AG08396 (cell line): ENCODE measurements around the gene DEPP1.

Experiments
- DNase-seq: peaks from one replicate; pipeline ENCODE4 v3.0.0; 2012; ENCODE audit warnings: low spot score, mixed read lengths

Gene DEPP1

GRCh38 chr10:44979281-44980191 lies 927 bp upstream of the DEPP1 start:
- no peak for DNase-seq

GRCh38 chr10:44978213-44978569 lies 418 bp downstream of the DEPP1 start:
- no peak for DNase-seq

DNA sequence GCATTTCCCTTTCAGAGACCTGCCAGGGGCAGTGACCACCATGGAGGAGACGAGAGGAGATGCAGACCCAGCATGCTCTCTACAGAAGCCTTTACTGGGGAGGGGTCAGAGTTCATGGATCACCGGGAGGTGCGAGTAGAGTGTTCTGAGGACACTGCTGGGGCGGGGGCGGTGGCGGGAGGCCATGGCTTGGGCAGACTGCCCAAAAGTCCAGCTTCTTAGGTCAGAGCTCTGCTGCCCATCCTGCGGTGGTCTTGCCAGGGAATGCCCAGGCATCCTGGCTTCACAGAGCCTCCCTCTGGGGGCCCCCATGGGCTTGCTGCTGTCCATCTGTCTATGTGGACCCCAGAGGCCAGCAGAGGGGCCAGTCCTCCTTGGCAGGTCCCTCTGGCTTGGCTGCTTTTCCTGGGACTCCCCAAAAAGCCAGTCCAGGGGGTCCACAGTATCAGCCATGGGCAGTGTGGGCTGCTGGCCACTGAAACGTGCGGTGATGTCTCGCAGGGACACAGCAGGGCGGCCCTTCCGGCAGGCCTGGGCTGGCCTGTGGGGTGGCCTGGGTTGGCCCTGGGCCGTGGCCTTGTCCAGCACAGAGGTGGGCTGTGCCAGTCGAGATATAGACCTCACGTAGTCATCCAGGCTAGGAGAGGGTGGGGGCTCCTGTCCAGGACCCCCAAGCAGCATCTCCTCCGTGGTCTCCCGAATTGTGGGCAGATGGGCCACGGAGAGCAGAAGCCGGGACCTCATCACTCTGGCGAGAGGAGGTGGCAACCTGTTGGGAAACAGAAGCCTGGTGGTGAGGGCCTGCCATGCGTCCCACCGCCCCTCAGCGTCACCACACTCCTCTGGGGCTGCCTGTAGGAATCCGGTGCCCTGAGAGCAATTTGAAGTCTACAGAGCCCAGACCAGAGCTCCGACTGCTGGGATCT lies 1.1 kb downstream of the DEPP1 start:
- no peak for DNase-seq

GRCh38 chr10:44976352-44977198 lies 2.0 kb downstream of the DEPP1 start:
- DNase-seq, result no peak

- DNase-seq, result peak; percentile 29
These were observed 2.9 kb downstream of the DEPP1 start for GRCh38 chr10:44975431-44976331.

GRCh38 chr10:44974628-44975430 lies 3.8 kb downstream of the DEPP1 start:
- DNase-seq, result peak; percentile 83

DNA sequence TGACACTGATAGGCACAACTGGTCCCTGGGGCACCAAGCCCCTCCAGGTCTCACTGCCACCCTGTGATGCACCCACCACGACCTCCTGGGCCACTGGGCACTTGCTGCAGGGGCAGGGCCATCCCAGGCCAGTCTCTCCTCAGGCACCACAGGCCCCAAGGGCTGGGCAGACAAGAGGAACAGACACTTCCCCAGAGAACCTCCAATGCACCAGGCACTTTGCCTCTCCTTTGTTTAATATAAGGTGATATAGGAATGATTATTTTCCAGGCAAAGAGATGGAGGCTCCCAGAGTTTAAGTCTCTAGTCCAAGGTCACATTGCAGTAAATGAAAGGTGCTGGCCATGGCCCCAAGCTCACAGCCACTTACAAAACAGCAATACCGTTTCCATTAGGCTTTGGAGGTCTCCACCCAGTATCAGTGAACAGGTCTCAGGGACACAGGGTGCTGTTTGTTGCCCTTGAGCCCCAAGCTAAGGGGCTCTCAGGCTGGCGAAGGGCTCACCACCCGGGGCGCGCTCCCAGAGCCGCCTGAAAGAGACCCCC lies 4.5 kb downstream of the DEPP1 start:
- no peak for DNase-seq

DNA sequence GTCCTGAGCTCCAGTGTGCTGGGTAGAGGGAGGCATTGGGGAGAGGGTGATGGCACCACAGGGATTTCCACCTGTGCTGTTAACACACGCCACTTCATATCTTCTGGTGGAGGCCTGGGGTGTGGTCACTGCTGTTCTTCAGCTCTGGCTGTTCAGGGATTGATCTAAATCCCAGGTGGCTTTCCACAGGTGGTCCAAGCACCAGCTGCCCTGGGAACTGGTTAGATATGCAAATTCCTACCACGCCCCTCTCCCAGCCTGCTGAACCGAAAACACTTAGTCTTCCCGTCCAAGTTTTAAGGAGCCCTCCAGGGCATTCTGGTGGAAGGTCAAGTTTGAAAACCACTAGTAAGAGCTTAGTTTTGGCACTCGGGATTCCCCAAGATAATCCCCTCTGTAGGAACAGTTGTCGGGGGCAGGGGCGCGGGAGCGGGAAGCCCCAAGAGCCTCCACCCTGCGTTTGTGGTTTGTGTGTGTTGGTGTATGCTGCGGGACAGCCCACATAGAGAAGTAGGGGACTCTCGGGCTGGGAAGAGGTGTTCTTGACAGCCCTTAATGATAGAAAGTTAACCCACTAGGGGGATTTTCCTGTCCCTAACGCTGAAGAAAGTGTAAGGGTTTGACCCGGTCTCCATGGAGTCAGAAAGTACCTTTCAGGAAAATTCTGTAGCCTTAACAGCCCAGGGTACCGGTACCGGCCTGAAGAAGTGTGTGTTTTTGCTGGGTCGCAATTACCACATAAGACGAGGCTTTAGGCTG lies 5.1 kb downstream of the DEPP1 start:
- no peak for DNase-seq

- no peak for DNase-seq
These were observed 5.7 kb downstream of the DEPP1 start for GRCh38 chr10:44972874-44973306.

GRCh38 chr10:44971935-44972757 lies 6.5 kb downstream of the DEPP1 start:
- DNase-seq, result no peak

DNA sequence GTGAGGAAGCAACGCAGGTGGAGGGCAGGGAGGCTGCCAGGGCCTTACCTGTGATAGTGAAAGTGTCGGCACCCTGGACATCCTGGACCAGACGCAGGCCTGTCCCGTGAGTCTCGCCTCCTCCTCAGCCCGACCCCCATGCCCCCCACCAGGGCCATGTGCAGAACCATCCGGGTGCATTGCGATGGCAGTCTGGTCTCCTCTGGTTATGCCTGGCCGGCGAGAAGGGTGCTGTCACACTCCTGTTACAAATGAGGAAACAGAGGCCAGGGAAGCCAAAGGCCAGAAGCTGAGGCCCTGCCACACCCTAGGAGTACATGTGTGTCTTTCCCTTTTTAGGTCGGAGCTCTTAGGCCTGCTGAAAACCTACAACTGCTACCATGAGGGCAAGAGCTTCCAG lies 7.2 kb downstream of the DEPP1 start:
- no peak for DNase-seq

DNA sequence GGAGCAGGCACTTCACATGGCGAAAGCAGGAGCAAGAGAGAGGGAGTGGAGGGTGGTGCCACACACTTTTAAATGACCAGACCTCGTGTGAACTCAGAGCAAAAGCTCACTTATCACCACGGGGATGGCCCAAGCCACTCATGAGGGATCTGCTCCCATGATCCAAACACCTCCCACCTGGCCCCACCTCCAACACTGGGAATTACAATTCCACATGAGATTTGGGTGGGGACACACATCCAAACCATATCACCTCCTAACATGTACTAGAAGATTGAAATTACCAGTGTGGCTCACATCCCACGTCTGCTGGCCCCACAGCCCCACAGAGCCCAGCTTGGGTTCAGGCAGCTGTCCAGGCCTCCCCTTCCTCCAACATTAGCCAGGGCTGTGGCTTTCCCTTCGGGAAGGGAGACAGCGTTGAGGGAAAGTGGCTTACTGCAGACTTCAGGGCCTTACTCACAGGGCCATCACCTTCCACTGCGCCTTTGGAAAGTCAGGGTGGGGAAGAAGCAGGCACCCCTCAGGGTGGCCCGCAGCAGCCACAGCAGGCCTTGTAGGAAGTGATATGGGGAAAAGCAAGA lies 7.7 kb downstream of the DEPP1 start:
- no peak for DNase-seq

DNA sequence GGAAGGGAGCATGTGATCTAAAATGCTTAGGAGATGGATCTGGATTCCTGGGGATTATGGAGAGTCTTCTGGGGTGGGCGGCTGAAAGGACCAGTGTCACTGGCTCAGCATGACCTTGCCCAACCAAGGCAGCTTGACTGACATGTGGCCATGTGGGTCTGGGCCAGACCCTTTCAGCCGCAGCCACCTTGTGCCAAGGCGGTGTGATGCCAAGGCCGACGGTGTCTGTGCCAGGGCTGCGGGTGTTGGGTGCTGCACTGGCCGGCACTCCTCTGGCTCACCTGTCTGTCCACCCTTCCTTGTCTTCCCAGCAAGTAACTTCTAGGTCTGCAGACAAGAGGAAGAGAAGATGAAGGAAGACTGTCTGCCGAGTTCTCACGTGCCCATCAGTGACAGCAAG lies 8.8 kb downstream of the DEPP1 start:
- no peak for DNase-seq

- no peak for DNase-seq
These were observed 9.9 kb downstream of the DEPP1 start for GRCh38 chr10:44968500-44969400.

- no peak for DNase-seq
These were observed 10.5 kb downstream of the DEPP1 start for GRCh38 chr10:44968091-44968490.

DNA sequence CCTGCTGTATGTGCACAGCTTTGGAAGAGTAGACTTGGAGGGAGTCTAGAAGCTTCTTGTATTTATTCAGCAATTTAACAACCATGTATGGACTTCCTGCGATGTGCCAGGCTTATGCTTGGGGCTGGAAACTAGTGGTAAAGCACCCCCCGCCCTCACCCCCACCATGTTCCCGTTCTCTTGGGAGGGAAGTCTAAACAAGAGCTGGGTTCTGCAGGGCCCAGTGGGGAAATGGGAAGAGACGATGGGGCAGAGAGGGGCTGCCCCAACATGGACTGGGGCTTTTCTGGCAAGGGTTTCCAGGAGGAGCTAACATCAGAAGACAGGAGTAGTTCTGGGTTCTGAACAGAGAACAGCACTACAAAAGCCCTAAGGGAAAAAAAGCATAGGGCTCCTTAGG lies 11.0 kb downstream of the DEPP1 start:
- no peak for DNase-seq
